Parathyroid adenoma (tissue), 2 donors: ENCODE data around the gene EIF4G1.

Experiments
- H2AFZ ChIP-seq: fragments of 300-600 bp; sonication (generic); one replicate; pipeline ENCODE4 v1.7.0; 2017; ENCODE audit warnings: antibody characterized with exemption, mild to moderate bottlenecking
- H3K27ac ChIP-seq: fragments of 300-600 bp; sonication (generic); one replicate; pipeline ENCODE4 v1.7.0; 2017
- H3K27me3 ChIP-seq: fragments of 300-600 bp; sonication (generic); one replicate; pipeline ENCODE4 v1.7.0; 2017; ENCODE audit warnings: low read length; ENCODE audit not compliant: control insufficient read depth, insufficient read depth
- H3K36me3 ChIP-seq: fragments of 300-600 bp; sonication (generic); one replicate; pipeline ENCODE4 v1.7.0; 2017; ENCODE audit warnings: low read length; ENCODE audit not compliant: control insufficient read depth, insufficient read depth
- H3K4me1 ChIP-seq: fragments of 300-600 bp; sonication (generic); one replicate; pipeline ENCODE4 v1.7.0; 2017; ENCODE audit warnings: control low read depth
- H3K4me2 ChIP-seq: fragments of 300-600 bp; sonication (generic); one replicate; pipeline ENCODE4 v1.7.0; 2017; ENCODE audit warnings: low read length
- H3K4me3 ChIP-seq: fragments of 300-600 bp; sonication (generic); one replicate; pipeline ENCODE4 v1.7.0; 2017; ENCODE audit warnings: low read depth, low read length
- H3K79me2 ChIP-seq: fragments of 300-600 bp; sonication (generic); one replicate; pipeline ENCODE4 v1.7.0; 2017; ENCODE audit warnings: control low read depth
- H3K9ac ChIP-seq: fragments of 300-600 bp; sonication (generic); one replicate; pipeline ENCODE4 v1.7.0; 2017; ENCODE audit warnings: mild to moderate bottlenecking
- H3K9me3 ChIP-seq: fragments of 300-600 bp; sonication (generic); one replicate; pipeline ENCODE4 v1.7.0; 2017; ENCODE audit warnings: low read length; ENCODE audit not compliant: control insufficient read depth
- CTCF ChIP-seq: fragments of 300-600 bp; sonication (generic); IDR thresholded peaks from one replicate; pipeline ENCODE4 v1.7.0; 2017; ENCODE audit warnings: antibody characterized with exemption, mild to moderate bottlenecking
- donor health status: primary hyperparathyroidism.

EIF4G1 gene

GRCh38 chr3:184341925-184342324, 27.5 kb downstream of the EIF4G1 start:
- Histone ChIP-seq H3K9me3 (no peaks in the 10 kb centered on the region), H3K4me2 (no peak overlapping the region), H3K4me3 (no peak overlapping the region), H3K27ac (no peak overlapping the region), H3K9ac (no peak overlapping the region), H3K27me3 (no peaks in the 10 kb centered on the region), H3K36me3 (no peaks in the 10 kb centered on the region), H3K4me1 (peaks cover 30% of the 10 kb centered on the region), H3K79me2 (peaks cover 33% of the 10 kb centered on the region), H2AFZ (no peak overlapping the region)
- no peak for TF ChIP-seq CTCF

- H3K4me1 ChIP-seq = peaks cover 26% of the 10 kb centered on the region
- H2AFZ ChIP-seq = no peak overlapping the region
- H3K4me3 ChIP-seq = no peak overlapping the region
- H3K9me3 ChIP-seq = no peaks in the 10 kb centered on the region
- no peak for TF ChIP-seq CTCF
- no peaks in the 10 kb centered on the region for H3K36me3 ChIP-seq
- peaks cover 33% of the 10 kb centered on the region for H3K79me2 ChIP-seq
- H3K4me2 ChIP-seq = no peak overlapping the region
- no peak overlapping the region for H3K27ac ChIP-seq
- H3K9ac ChIP-seq = no peak overlapping the region
- no peaks in the 10 kb centered on the region for H3K27me3 ChIP-seq
Observed at GRCh38 chr3:184343200-184343876, 28.9 kb downstream of the EIF4G1 start.

- Histone ChIP-seq H3K4me1 (peaks cover 14% of the 10 kb centered on the region), H3K79me2 (peaks cover 33% of the 10 kb centered on the region), H2AFZ (no peak overlapping the region), H3K9ac (no peak overlapping the region), H3K4me2 (no peak overlapping the region), H3K27ac (no peak overlapping the region), H3K36me3 (no peaks in the 10 kb centered on the region), H3K9me3 (no peaks in the 10 kb centered on the region), H3K27me3 (no peaks in the 10 kb centered on the region), H3K4me3 (no peak overlapping the region)
- no peak for TF ChIP-seq CTCF
Observed at GRCh38 chr3:184344579-184345316, 30.3 kb downstream of the EIF4G1 start.

GRCh38 chr3:184345317-184346144, 31.1 kb downstream of the EIF4G1 start:
- H3K9me3 ChIP-seq = no peaks in the 10 kb centered on the region
- peaks cover 27% of the 10 kb centered on the region for H3K79me2 ChIP-seq
- no peak overlapping the region for H3K27ac ChIP-seq
- no peak overlapping the region for H3K4me3 ChIP-seq
- H3K27me3 ChIP-seq = no peaks in the 10 kb centered on the region
- no peaks in the 10 kb centered on the region for H3K36me3 ChIP-seq
- peak; percentile 76 for TF ChIP-seq CTCF
- H2AFZ ChIP-seq = no peak overlapping the region
- peaks cover 14% of the 10 kb centered on the region for H3K4me1 ChIP-seq
- H3K9ac ChIP-seq = no peak overlapping the region
- H3K4me2 ChIP-seq = no peak overlapping the region
